ENCODE data around the gene NELL1.

GRCh38 chr11:21480240-21480639, 810.9 kb downstream of the NELL1 start:
- TF ChIP-seq GATA2 (IDR thresholded peaks at IDR 0.05; ENCODE audit: low read depth, low read length) (no peak), GATA3 (IDR thresholded peaks at IDR 0.05; ENCODE audit: low read depth, low read length) (no peak)
